BE2C (cell line): ENCODE data around the gene AGBL1.

Source experiments
- DNase-seq: peaks from one replicate; pipeline ENCODE4 v3.0.0-alpha.2; 2020
- H3K27me3 ChIP-seq: fragments of 250-450 bp; sonication (Bioruptor Pico); 2 replicates; pipeline ENCODE4 v1.5.1; 2020; ENCODE audit warnings: mild to moderate bottlenecking
- H3K36me3 ChIP-seq: fragments of 250-450 bp; sonication (Bioruptor Pico); 2 replicates; pipeline ENCODE4 v1.5.1; 2020; ENCODE audit warnings: mild to moderate bottlenecking
- H3K4me1 ChIP-seq: fragments of 250-450 bp; sonication (Bioruptor Pico); 2 replicates; pipeline ENCODE4 v1.5.1; 2020
- H3K4me3 ChIP-seq: 2 replicates; pipeline ENCODE4 v1.5.1; 2011; ENCODE audit warnings: low read depth, low read length
- H3K9me3 ChIP-seq: fragments of 250-450 bp; sonication (Bioruptor Pico); 2 replicates; pipeline ENCODE4 v1.5.1; 2020
- TF ChIP-seq, protein P1 (sequence below): IDR thresholded peaks from 2 replicates; pipeline ENCODE4 v1.5.1; 2012; ENCODE audit warnings: mild to moderate bottlenecking, low read depth, low read length

Gene AGBL1

GRCh38 chr15:86664581-86664980 is 584.9 kb downstream of the AGBL1 start:
- DNase-seq: no peak

GRCh38 chr15:86676002-86676401 is 596.3 kb downstream of the AGBL1 start:
- no peaks in the 10 kb centered on the region for H3K9me3 ChIP-seq
- no peaks in the 10 kb centered on the region for H3K4me1 ChIP-seq
- no peaks in the 10 kb centered on the region for H3K27me3 ChIP-seq
- H3K4me3 ChIP-seq: no peak overlapping the region
- H3K36me3 ChIP-seq: no peaks in the 10 kb centered on the region
- no peak for DNase-seq
- TF ChIP-seq, protein P1, sequence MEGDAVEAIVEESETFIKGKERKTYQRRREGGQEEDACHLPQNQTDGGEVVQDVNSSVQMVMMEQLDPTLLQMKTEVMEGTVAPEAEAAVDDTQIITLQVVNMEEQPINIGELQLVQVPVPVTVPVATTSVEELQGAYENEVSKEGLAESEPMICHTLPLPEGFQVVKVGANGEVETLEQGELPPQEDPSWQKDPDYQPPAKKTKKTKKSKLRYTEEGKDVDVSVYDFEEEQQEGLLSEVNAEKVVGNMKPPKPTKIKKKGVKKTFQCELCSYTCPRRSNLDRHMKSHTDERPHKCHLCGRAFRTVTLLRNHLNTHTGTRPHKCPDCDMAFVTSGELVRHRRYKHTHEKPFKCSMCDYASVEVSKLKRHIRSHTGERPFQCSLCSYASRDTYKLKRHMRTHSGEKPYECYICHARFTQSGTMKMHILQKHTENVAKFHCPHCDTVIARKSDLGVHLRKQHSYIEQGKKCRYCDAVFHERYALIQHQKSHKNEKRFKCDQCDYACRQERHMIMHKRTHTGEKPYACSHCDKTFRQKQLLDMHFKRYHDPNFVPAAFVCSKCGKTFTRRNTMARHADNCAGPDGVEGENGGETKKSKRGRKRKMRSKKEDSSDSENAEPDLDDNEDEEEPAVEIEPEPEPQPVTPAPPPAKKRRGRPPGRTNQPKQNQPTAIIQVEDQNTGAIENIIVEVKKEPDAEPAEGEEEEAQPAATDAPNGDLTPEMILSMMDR: no peak

More at GRCh38 chr15:86664581-86664980, 584.9 kb downstream of the AGBL1 start:
- TF ChIP-seq, protein P1: no peak
- H3K27me3 ChIP-seq: no peaks in the 10 kb centered on the region
- H3K4me1 ChIP-seq: no peaks in the 10 kb centered on the region
- no peaks in the 10 kb centered on the region for H3K36me3 ChIP-seq
- no peaks in the 10 kb centered on the region for H3K9me3 ChIP-seq
- no peak overlapping the region for H3K4me3 ChIP-seq

- H3K36me3 ChIP-seq: no peaks in the 10 kb centered on the region
- DNase-seq: no peak
- TF ChIP-seq, protein P1: no peak
- no peak overlapping the region for H3K4me3 ChIP-seq
- no peaks in the 10 kb centered on the region for H3K4me1 ChIP-seq
- no peaks in the 10 kb centered on the region for H3K9me3 ChIP-seq
- no peaks in the 10 kb centered on the region for H3K27me3 ChIP-seq
Observed at GRCh38 chr15:86677278-86677677, 597.6 kb downstream of the AGBL1 start.

DNA sequence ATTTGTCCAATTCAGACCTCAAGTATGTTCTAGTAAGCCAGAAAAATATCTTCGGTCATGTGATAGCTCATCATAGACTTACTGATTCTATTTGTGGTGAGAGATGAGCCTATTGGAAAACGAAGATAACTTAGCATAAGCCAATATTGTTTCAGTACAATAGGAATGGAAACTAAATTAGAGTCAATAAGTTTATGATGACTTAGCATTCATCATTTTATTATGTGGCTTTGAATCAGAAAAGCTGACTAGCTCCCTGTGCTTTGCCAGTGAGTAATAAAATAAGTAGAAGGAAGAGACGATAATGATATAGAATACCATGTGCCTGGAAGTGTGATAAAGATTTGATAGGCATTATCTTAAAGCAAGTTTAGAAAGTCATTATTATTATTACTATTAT is 605.6 kb downstream of the AGBL1 start:
- DNase-seq: no peak
- no peaks in the 10 kb centered on the region for H3K4me1 ChIP-seq
- 0 out of 2 replicates have a peak, but pooled peaks cover 2% of the 10 kb centered on the region for H3K27me3 ChIP-seq
- no peaks in the 10 kb centered on the region for H3K36me3 ChIP-seq
- TF ChIP-seq, protein P1: no peak
- H3K9me3 ChIP-seq: no peaks in the 10 kb centered on the region
- no peak overlapping the region for H3K4me3 ChIP-seq

DNA sequence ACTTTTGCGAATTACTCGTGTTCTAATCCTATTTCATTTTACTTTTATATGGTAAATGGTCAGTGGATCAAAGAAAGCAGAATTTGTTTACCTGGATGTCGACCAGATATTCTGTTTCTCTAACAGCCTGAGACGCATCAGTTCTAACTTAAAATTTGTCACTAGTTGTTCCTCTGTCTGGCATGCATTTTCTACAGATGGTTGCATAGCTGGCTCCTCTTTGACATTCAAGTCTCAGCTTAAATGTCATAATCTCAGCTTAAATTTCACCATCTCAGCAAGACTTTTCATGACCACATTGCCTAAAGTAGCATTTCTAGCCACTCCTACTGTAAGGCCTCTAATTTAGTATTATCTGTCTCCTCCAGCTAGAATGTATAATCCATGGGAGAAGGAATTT is 609.3 kb downstream of the AGBL1 start:
- no peak for DNase-seq
- H3K36me3 ChIP-seq: no peaks in the 10 kb centered on the region
- H3K4me1 ChIP-seq: no peaks in the 10 kb centered on the region
- H3K27me3 ChIP-seq: 0 out of 2 replicates have a peak, but pooled peaks cover 2% of the 10 kb centered on the region
- TF ChIP-seq, protein P1: no peak
- no peaks in the 10 kb centered on the region for H3K9me3 ChIP-seq
- no peak overlapping the region for H3K4me3 ChIP-seq

DNA sequence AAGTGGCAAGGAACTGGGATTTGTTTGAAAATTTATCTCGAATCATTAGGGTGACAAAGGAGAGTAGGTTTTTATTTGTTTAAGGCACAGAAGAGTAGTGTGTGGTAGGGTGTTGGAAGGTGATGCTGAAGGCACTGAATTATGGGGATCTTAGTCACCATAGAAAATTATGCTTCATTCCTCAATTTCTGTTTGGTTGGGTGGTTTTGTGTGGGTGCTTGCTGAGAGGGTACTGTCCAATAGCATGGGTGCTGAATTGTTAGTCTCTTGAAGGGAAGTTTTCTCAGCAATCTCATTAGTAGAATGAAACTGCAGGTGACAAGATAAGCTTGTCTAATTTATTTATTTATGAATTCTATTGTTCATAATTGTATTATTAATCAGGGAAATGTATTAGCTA is 610.9 kb downstream of the AGBL1 start:
- no peaks in the 10 kb centered on the region for H3K4me1 ChIP-seq
- H3K9me3 ChIP-seq: no peaks in the 10 kb centered on the region
- no peak overlapping the region for H3K4me3 ChIP-seq
- no peak for DNase-seq
- H3K36me3 ChIP-seq: no peaks in the 10 kb centered on the region
- 0 out of 2 replicates have a peak, but pooled peaks cover 2% of the 10 kb centered on the region for H3K27me3 ChIP-seq
- TF ChIP-seq, protein P1: no peak
